Endothelial cell of umbilical vein (primary cell): Measurements from ENCODE around the gene CCSER1. TPM values are rescaled to one million over a fixed set of nuclear protein-coding genes. Genes with fewer than 3 reads are reported as not detected.

Source experiments
- BruUV-seq: library from RNA; stranded (reverse); fragments of 400-500 nt; replicated peaks from 2 replicates; lab custom pipeline; 2021; lab: Mats Ljungman, UMichigan
- CTCF ChIA-PET: fragments of 300-600, 350-600 bp; sonication (Branson Sonifier 250); formaldehyde crosslinking; loops from one replicate; lab custom pipeline; 2021; ENCODE audit warnings: antibody characterized with exemption, inconsistent platforms; lab: Charles Lee
- POLR2A ChIA-PET: fragments of 300-600, 350-600 bp; sonication (Branson Sonifier 250); formaldehyde crosslinking; loops from one replicate; lab custom pipeline; 2021; ENCODE audit warnings: antibody characterized with exemption, inconsistent platforms; lab: Charles Lee
- DNase-seq: peaks from one replicate; pipeline ENCODE4 v3.0.0-alpha.2; 2011; ENCODE audit warnings: low read depth, low spot score
- FAIRE-seq: peaks from 2 replicates; lab custom pipeline; 2011; peaks lifted over from hg19 to GRCh38; lab: Jason Lieb, UNC
- H2AFZ ChIP-seq: 2 replicates; pipeline ENCODE4 v1.6.0; 2012; ENCODE audit warnings: low read depth, low read length, control low read depth, inconsistent platforms
- H3K27ac ChIP-seq: 2 replicates; pipeline ENCODE4 v1.5.1; 2011; ENCODE audit warnings: low read depth, mild to moderate bottlenecking, control low read depth, low read length, moderate library complexity; ENCODE audit not compliant: insufficient read depth
- H3K27me3 ChIP-seq, 2 experiments: 2 replicates each; pipeline versions ENCODE4 v1.6.0 to v1.6.1; 2011; ENCODE audit warnings: low read length in 2 of 2, mixed read lengths in 1 of 2; ENCODE audit not compliant: control insufficient read depth in 2 of 2, insufficient read depth in 2 of 2
- H3K36me3 ChIP-seq, 2 experiments: 2 replicates in 1 of 2; 3 replicates in 1 of 2; pipeline ENCODE4 v1.5.1; 2011; ENCODE audit warnings: low read length in 2 of 2, mild to moderate bottlenecking in 1 of 2, moderate library complexity in 1 of 2; ENCODE audit not compliant: control insufficient read depth in 2 of 2, insufficient read depth in 2 of 2; ENCODE audit errors: extremely low read depth in 1 of 2
- H3K4me1 ChIP-seq: 3 replicates; pipeline ENCODE4 v1.5.1; 2011; ENCODE audit warnings: mild to moderate bottlenecking, low read length; ENCODE audit not compliant: control insufficient read depth, insufficient read depth; ENCODE audit errors: extremely low read depth
- H3K4me2 ChIP-seq: 2 replicates; pipeline ENCODE4 v1.6.1; 2011; ENCODE audit warnings: low read length, control low read depth, mixed read lengths; ENCODE audit not compliant: insufficient read depth
- H3K4me3 ChIP-seq, 3 experiments: fragments of 200-600 bp in 1 of 3; sonication (generic), shearing (Covaris generic) in 1 of 3; replicated peaks in 1 of 3; 2 replicates each; pipeline ENCODE4 v1.5.1; 2011 to 2016; ENCODE audit warnings: control low read depth in 3 of 3, low read length in 3 of 3, mild to moderate bottlenecking in 2 of 3, inconsistent platforms in 1 of 3, low read depth in 1 of 3, moderate library complexity in 1 of 3; ENCODE audit not compliant: insufficient read depth in 1 of 3
- H3K79me2 ChIP-seq: 2 replicates; pipeline ENCODE4 v1.6.0; 2012; ENCODE audit warnings: low read length, inconsistent platforms; ENCODE audit not compliant: control insufficient read depth, insufficient read depth
- H3K9ac ChIP-seq: replicated peaks from 2 replicates; pipeline ENCODE3; 2011; ENCODE audit warnings: low read length, control low read depth; ENCODE audit not compliant: insufficient read depth; ENCODE audit errors: extremely low read depth
- H3K9me1 ChIP-seq: replicated peaks from 3 replicates; pipeline ENCODE4 v1.6.0; 2011; ENCODE audit warnings: mild to moderate bottlenecking, low read length; ENCODE audit not compliant: control insufficient read depth, insufficient read depth; ENCODE audit errors: extremely low read depth
- H3K9me3 ChIP-seq: replicated peaks from 2 replicates; pipeline ENCODE4 v1.5.1; 2012; ENCODE audit warnings: low read length, inconsistent platforms; ENCODE audit not compliant: control insufficient read depth, insufficient read depth
- H4K20me1 ChIP-seq: replicated peaks from 2 replicates; pipeline ENCODE3; 2011; ENCODE audit warnings: mild to moderate bottlenecking, low read length; ENCODE audit not compliant: control insufficient read depth, insufficient read depth; ENCODE audit errors: extremely low read depth
- CTCF ChIP-seq, 2 donors: IDR thresholded peaks; 1 replicate in 1 of 2; 2 replicates in 1 of 2; pipeline ENCODE4 v1.5.1; 2011; ENCODE audit warnings: low read length in 2 of 2, mild to moderate bottlenecking in 2 of 2, moderate library complexity in 2 of 2, control low read depth in 1 of 2, inconsistent platforms in 1 of 2, low read depth in 1 of 2; ENCODE audit not compliant: insufficient read depth in 1 of 2; ENCODE audit errors: extremely low read depth in 1 of 2
- EZH2 ChIP-seq: IDR thresholded peaks from 2 replicates; pipeline ENCODE4 v1.6.1; 2012; ENCODE audit warnings: borderline replicate concordance, low read depth, mild to moderate bottlenecking, moderate library complexity, low read length, inconsistent platforms; ENCODE audit not compliant: severe bottlenecking
- FOS ChIP-seq: IDR thresholded peaks from 2 replicates; pipeline ENCODE4 v1.6.1; 2011; ENCODE audit warnings: mild to moderate bottlenecking, low read length, moderate library complexity, borderline replicate concordance; ENCODE audit not compliant: insufficient read depth
- GATA2 ChIP-seq: IDR thresholded peaks from 2 replicates; pipeline ENCODE4 v1.7.0; 2011; ENCODE audit warnings: low read depth, mild to moderate bottlenecking, moderate library complexity, mixed read lengths, low read length; ENCODE audit not compliant: insufficient read length, insufficient read depth
- JUN ChIP-seq: IDR thresholded peaks from 2 replicates; pipeline ENCODE4 v1.6.1; 2011; ENCODE audit warnings: borderline replicate concordance, low read depth; ENCODE audit not compliant: insufficient read length, insufficient read depth
- MAX ChIP-seq: IDR thresholded peaks from 2 replicates; pipeline ENCODE4 v1.6.1; 2011; ENCODE audit not compliant: insufficient read depth, insufficient read length
- MYC ChIP-seq: IDR thresholded peaks from one replicate; pipeline ENCODE4 v1.6.1; 2011; ENCODE audit warnings: mild to moderate bottlenecking, low read depth, low read length
- POLR2A ChIP-seq: IDR thresholded peaks from 2 replicates; pipeline ENCODE4 v1.6.1; 2012; ENCODE audit warnings: low read depth, mild to moderate bottlenecking, control low read depth, low read length
- POLR2AphosphoS5 ChIP-seq: IDR thresholded peaks from 2 replicates; pipeline ENCODE4 v1.6.1; 2012; ENCODE audit warnings: low read depth, mild to moderate bottlenecking, control low read depth, low read length, moderate library complexity; ENCODE audit not compliant: insufficient read depth
- dilution Hi-C: fragments of 300-500 bp; cut with MboI; formaldehyde crosslinking; loops from one replicate; pipeline ENCODE4 v1.15.0; 2019; ENCODE audit warnings: low sequenced_read_pairs; ENCODE audit not compliant: extremely low pct_ligation_motif_present
- intact Hi-C: fragments of 100-400 bp; cut with micrococcal nuclease; formaldehyde crosslinking; loops from one replicate; pipeline ENCODE4 v1.10.0; 2022
- polyA plus RNA-seq, 4 experiments: library from polyadenylated mRNA; depleted of rRNA in 3 of 4; stranded (reverse) in 3 of 4; unstranded in 1 of 4; fragments of >200 nt; gene quantifications; 2 replicates each; pipeline versions ENCODE4 v1.2.1 to v1.2.3, GENCODE V29; 2011 to 2012; ENCODE audit warnings: missing spikeins in 1 of 4
- total RNA-seq: library from RNA; stranded (reverse); gene quantifications from 2 replicates; pipeline ENCODE4 v1.2.3, GENCODE V29; 2021

The CCSER1 gene
- total and polyA plus RNA-seq, 2 donors (not counting 3 experiments of a cell fraction or from before 2014, with no cell fraction given), result 0.11 to 1.8 TPM

- H3K4me1 ChIP-seq, result no peaks in the 10 kb centered on the region
- H3K4me3 ChIP-seq, result no peak overlapping the region
- H3K9me1 ChIP-seq, result no peaks in the 10 kb centered on the region
- CTCF ChIA-PET, result no interaction called here
- FAIRE-seq (no peak), DNase-seq (no peak)
- BruUV-seq, result no TSS peak
- H2AFZ ChIP-seq, result no peak overlapping the region
- no peaks in the 10 kb centered on the region for H4K20me1 ChIP-seq
- POLR2A ChIA-PET, result no interaction called here
- no peak overlapping the region for H3K4me2 ChIP-seq
- dilution Hi-C loops (no loop called here), intact Hi-C loops (no loop called here)
- no peak overlapping the region for H3K27ac ChIP-seq
- H3K9ac ChIP-seq, result no peak overlapping the region
- H3K36me3 ChIP-seq, result no peaks in the 10 kb centered on the region
- H3K79me2 ChIP-seq, result no peaks in the 10 kb centered on the region
- no peaks in the 10 kb centered on the region for H3K27me3 ChIP-seq
- H3K9me3 ChIP-seq, result no peaks in the 10 kb centered on the region
- no peak for TF ChIP-seq GATA2
- TF ChIP-seq POLR2A, result no peak
- TF ChIP-seq FOS, result no peak
- no peak for TF ChIP-seq MAX
- TF ChIP-seq POLR2AphosphoS5, result no peak
- no peak for TF ChIP-seq MYC
- no peak for TF ChIP-seq JUN
- TF ChIP-seq EZH2, result no peak
- TF ChIP-seq CTCF (IDR thresholded peaks at IDR 0.05; ENCODE audit: extremely low read depth in 1 of 2, insufficient read depth in 1 of 2, low read depth in 1 of 2, low read length in 2 of 2), result no peak
Measured at GRCh38 chr4:90606781-90607180, 479.6 kb downstream of the CCSER1 start.
